Upper lobe of right lung (tissue), 1 donor: ENCODE data around the gene P2RY6. TPM values are rescaled to one million over a fixed set of nuclear protein-coding genes. Genes with fewer than 3 reads are reported as not detected.
"Not testable (repeated sequence)": the region's sequence is repeated elsewhere in the genome, so short reads cannot be mapped to it uniquely, and the experiment has no call there.

Experiments used
- ATAC-seq: fragments of 200-7000 bp; cut with Tn5 transposase; one replicate; pipeline ENCODE4 v1.9.1; 2020; ENCODE audit warnings: mild to moderate bottlenecking, moderate library complexity
- DNase-seq: peaks from one replicate; pipeline ENCODE4 v3.0.0-alpha.2; 2020
- H3K27ac ChIP-seq: fragments of 200-600 bp; one replicate; pipeline ENCODE4 v1.8.0; 2022
- H3K27me3 ChIP-seq: fragments of 200-600 bp; one replicate; pipeline ENCODE4 v1.8.0; 2022; ENCODE audit warnings: mild to moderate bottlenecking
- H3K36me3 ChIP-seq: fragments of 200-600 bp; one replicate; pipeline ENCODE4 v1.8.0; 2022
- H3K4me1 ChIP-seq: fragments of 200-600 bp; one replicate; pipeline ENCODE4 v1.8.0; 2022
- H3K4me3 ChIP-seq: fragments of 200-600 bp; one replicate; pipeline ENCODE4 v1.8.0; 2022; ENCODE audit warnings: mild to moderate bottlenecking
- H3K9me3 ChIP-seq: fragments of 200-600 bp; one replicate; pipeline ENCODE4 v1.8.0; 2022
- CTCF ChIP-seq: fragments of 200-600 bp; IDR thresholded peaks from one replicate; pipeline ENCODE4 v1.8.0; 2022; ENCODE audit warnings: antibody characterized with exemption
- intact Hi-C: fragments of 100-400 bp; cut with DNase I; formaldehyde crosslinking; loops from one replicate; pipeline ENCODE4 v1.11.0; 2022
- total RNA-seq: library from RNA; stranded (reverse); fragmentation: NEBNext Ultra II Directional; extraction: Animal tissue kit (Norgen Biotek cat#: 25700); gene quantifications from one replicate; pipeline ENCODE4 v1.2.1, GENCODE V29; 2021
- donor health status: DM: no; HTN: yes; CAD: no; lungs with severe emphysema.

P2RY6 gene
- total RNA-seq, 1 donor from 2014 or later, result 3.2 TPM

GRCh38 chr11:73229896-73230875 is 42.0 kb upstream of the P2RY6 start:
- no peaks in the 10 kb centered on the region for H3K9me3 ChIP-seq
- peak; percentile 37 for DNase-seq
- H3K27ac ChIP-seq, result peak overlapping the region; percentile 30
- no peak for ATAC-seq
- TF ChIP-seq CTCF, result no peak
- no peaks in the 10 kb centered on the region for H3K36me3 ChIP-seq
- H3K4me1 ChIP-seq, result peaks cover 4% of the 10 kb centered on the region
- intact Hi-C loops, result loop anchor here (10.0 kb wide), 1 partner anchor 45 kb away; no protein-coding TSS in a partner anchor
- H3K27me3 ChIP-seq, result no peaks in the 10 kb centered on the region
- H3K4me3 ChIP-seq, result no peak overlapping the region

- no peak overlapping the region for H3K4me3 ChIP-seq
- no peak overlapping the region for H3K27ac ChIP-seq
- DNase-seq (peak; percentile 44), ATAC-seq (no peak)
- TF ChIP-seq CTCF, result no peak
- H3K4me1 ChIP-seq, result peaks cover 4% of the 10 kb centered on the region
- intact Hi-C loops, result loop anchor here (10.0 kb wide), 1 partner anchor 46 kb away; no protein-coding TSS in a partner anchor
- no peaks in the 10 kb centered on the region for H3K36me3 ChIP-seq
- H3K9me3 ChIP-seq, result no peaks in the 10 kb centered on the region
- H3K27me3 ChIP-seq, result no peaks in the 10 kb centered on the region
Measured at GRCh38 chr11:73230931-73231330, 41.2 kb upstream of the P2RY6 start.

- H3K4me1 ChIP-seq, H3K36me3 ChIP-seq, H3K27ac ChIP-seq, H3K27me3 ChIP-seq, H3K9me3 ChIP-seq, ATAC-seq, H3K4me3 ChIP-seq: not testable (repeated sequence)
- peak; percentile 21 for DNase-seq
- intact Hi-C loops, result loop anchor here (10.0 kb wide), 1 partner anchor 48 kb away; no protein-coding TSS in a partner anchor
Measured at GRCh38 chr11:73232487-73232886, 39.7 kb upstream of the P2RY6 start.

- DNase-seq, result peak; percentile 13
Measured at GRCh38 chr11:73233211-73233610, 38.9 kb upstream of the P2RY6 start.

GRCh38 chr11:73233692-73234470 is 38.3 kb upstream of the P2RY6 start:
- ATAC-seq (no peak), DNase-seq (no peak)

More at GRCh38 chr11:73233211-73233610, 38.9 kb upstream of the P2RY6 start:
- no peak overlapping the region for H3K4me3 ChIP-seq
- ATAC-seq, result no peak
- intact Hi-C loops, result loop anchor here (10.0 kb wide), 1 partner anchor 48 kb away; no protein-coding TSS in a partner anchor
- TF ChIP-seq CTCF, result no peak
- H3K27ac ChIP-seq, result no peak overlapping the region
- no peaks in the 10 kb centered on the region for H3K36me3 ChIP-seq
- peaks cover 4% of the 10 kb centered on the region for H3K4me1 ChIP-seq
- no peaks in the 10 kb centered on the region for H3K27me3 ChIP-seq
- no peaks in the 10 kb centered on the region for H3K9me3 ChIP-seq

More at GRCh38 chr11:73233692-73234470, 38.3 kb upstream of the P2RY6 start:
- H3K27ac ChIP-seq, result no peak overlapping the region
- intact Hi-C loops, result loop anchor here (10.0 kb wide), 1 partner anchor 49 kb away; no protein-coding TSS in a partner anchor
- H3K4me1 ChIP-seq, result peaks cover 4% of the 10 kb centered on the region
- H3K36me3 ChIP-seq, result no peaks in the 10 kb centered on the region
- no peak for TF ChIP-seq CTCF
- H3K4me3 ChIP-seq, result no peak overlapping the region
- H3K27me3 ChIP-seq, result no peaks in the 10 kb centered on the region
- no peaks in the 10 kb centered on the region for H3K9me3 ChIP-seq
